Endothelial cell (in vitro differentiated cells): ENCODE results near the gene SIX4. TPM values are rescaled to one million over a fixed set of nuclear protein-coding genes. Genes with fewer than 3 reads are reported as not detected.

ENCODE experiments used
- DNase-seq: peaks from one replicate; pipeline ENCODE4 v3.0.0; 2021; ENCODE audit warnings: low spot score
- H3K27ac Mint-ChIP-seq: one replicate; pipeline ENCODE4 v1.8.0; 2021; ENCODE audit warnings: mixed read lengths, inconsistent platforms; ENCODE audit not compliant: unreplicated experiment
- H3K27me3 Mint-ChIP-seq: one replicate; pipeline ENCODE4 v1.8.0; 2021; ENCODE audit warnings: mild to moderate bottlenecking, moderate library complexity, mixed read lengths, inconsistent platforms; ENCODE audit not compliant: unreplicated experiment
- H3K36me3 Mint-ChIP-seq: one replicate; pipeline ENCODE4 v1.8.0; 2021; ENCODE audit warnings: mild to moderate bottlenecking, low read depth, mixed read lengths, inconsistent platforms; ENCODE audit not compliant: unreplicated experiment
- H3K4me1 Mint-ChIP-seq: one replicate; pipeline ENCODE4 v1.8.0; 2021; ENCODE audit warnings: mild to moderate bottlenecking, mixed read lengths, inconsistent platforms; ENCODE audit not compliant: unreplicated experiment
- H3K4me3 Mint-ChIP-seq: one replicate; pipeline ENCODE4 v1.8.0; 2021; ENCODE audit warnings: mild to moderate bottlenecking, mixed read lengths, inconsistent platforms; ENCODE audit not compliant: unreplicated experiment
- H3K9me3 Mint-ChIP-seq: one replicate; pipeline ENCODE4 v1.8.0; 2021; ENCODE audit warnings: mixed read lengths, inconsistent platforms; ENCODE audit not compliant: unreplicated experiment
- CTCF ChIP-seq: fragments of 200-600 bp; sonication (generic); IDR thresholded peaks from one replicate; pipeline ENCODE4 v1.5.0; 2021; ENCODE audit warnings: antibody characterized with exemption; ENCODE audit not compliant: unreplicated experiment
- total RNA-seq: library from RNA; stranded (reverse); fragmentation: NEBNext Ultra II Directional; extraction: Animal tissue kit (Norgen Biotek cat#: 25700); gene quantifications from one replicate; pipeline ENCODE4 v1.2.1, GENCODE V29; 2021; ENCODE audit not compliant: unreplicated experiment

Gene SIX4
- total RNA-seq, 1 donor from 2014 or later = 6.3 TPM

GRCh38 chr14:60722107-60722356 is 2.1 kb downstream of the SIX4 start:
- peak overlapping the region; percentile 92 for H3K4me3 Mint-ChIP-seq
- H3K36me3 Mint-ChIP-seq = peaks cover 7% of the 10 kb centered on the region
- H3K9me3 Mint-ChIP-seq = no peaks in the 10 kb centered on the region
- no peak for TF ChIP-seq CTCF
- H3K27ac Mint-ChIP-seq = peak overlapping the region; percentile 9
- peaks cover 9% of the 10 kb centered on the region for H3K27me3 Mint-ChIP-seq
- DNase-seq = no peak
- H3K4me1 Mint-ChIP-seq = peaks cover 7% of the 10 kb centered on the region

- Mint-ChIP-seq H3K4me3 (peak overlapping the region; percentile 92), H3K36me3 (peaks cover 7% of the 10 kb centered on the region), H3K27ac (no peak overlapping the region), H3K4me1 (peaks cover 7% of the 10 kb centered on the region), H3K27me3 (peaks cover 9% of the 10 kb centered on the region), H3K9me3 (no peaks in the 10 kb centered on the region)
- TF ChIP-seq CTCF = no peak
- DNase-seq = peak; percentile 61
Observed at GRCh38 chr14:60721326-60722106, 2.6 kb downstream of the SIX4 start.

- peaks cover 7% of the 10 kb centered on the region for H3K36me3 Mint-ChIP-seq
- no peaks in the 10 kb centered on the region for H3K9me3 Mint-ChIP-seq
- TF ChIP-seq CTCF = no peak
- peaks cover 7% of the 10 kb centered on the region for H3K4me1 Mint-ChIP-seq
- H3K27me3 Mint-ChIP-seq = peaks cover 9% of the 10 kb centered on the region
- no peak overlapping the region for H3K27ac Mint-ChIP-seq
- peak overlapping the region; percentile 87 for H3K4me3 Mint-ChIP-seq
- no peak for DNase-seq
Observed at GRCh38 chr14:60720962-60721325, 3.2 kb downstream of the SIX4 start.

DNA sequence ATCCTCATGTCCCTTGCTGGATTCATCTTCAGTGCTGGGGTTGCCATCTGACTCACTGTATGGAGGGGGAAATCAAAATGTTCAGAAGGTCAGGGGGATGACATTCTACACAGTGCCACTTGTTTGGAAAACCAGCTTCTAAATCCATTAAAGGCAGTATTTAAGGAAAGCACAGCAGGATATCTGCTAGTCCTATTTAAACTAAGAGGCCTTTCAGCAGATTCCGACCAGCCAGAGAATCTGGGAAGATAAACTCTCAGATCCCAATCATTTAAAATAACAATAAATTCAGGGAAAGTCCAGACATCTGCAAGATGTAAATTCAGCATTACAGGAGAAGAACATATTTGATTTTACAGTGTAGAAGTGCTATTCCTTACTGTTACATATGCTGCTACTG is 3.8 kb downstream of the SIX4 start:
- Mint-ChIP-seq H3K36me3 (peaks cover 7% of the 10 kb centered on the region), H3K27me3 (peaks cover 9% of the 10 kb centered on the region), H3K27ac (no peak overlapping the region), H3K9me3 (no peaks in the 10 kb centered on the region), H3K4me1 (peaks cover 7% of the 10 kb centered on the region), H3K4me3 (peak overlapping the region; percentile 13)
- TF ChIP-seq CTCF = no peak
- DNase-seq = no peak

DNA sequence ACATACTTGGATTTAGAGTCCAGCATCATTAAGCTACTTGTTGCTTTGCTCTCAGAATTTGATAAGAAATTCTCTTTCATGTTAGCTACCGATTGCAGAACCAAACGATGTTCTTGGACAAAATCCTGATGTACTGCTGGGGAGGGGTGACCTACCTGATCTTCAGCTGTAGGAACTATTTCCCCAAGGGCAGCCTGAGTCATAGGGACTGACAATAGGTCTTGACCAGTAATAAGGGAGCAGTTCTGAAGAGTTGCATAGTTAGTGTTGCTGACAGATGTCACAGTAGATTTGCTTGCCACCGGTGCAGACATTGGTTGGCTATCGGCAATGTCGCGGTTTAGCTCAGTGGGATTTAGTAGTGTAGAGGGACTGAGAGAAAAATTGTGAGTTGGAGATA is 10.6 kb downstream of the SIX4 start:
- H3K27ac Mint-ChIP-seq = no peak overlapping the region
- no peak for TF ChIP-seq CTCF
- H3K36me3 Mint-ChIP-seq = no peaks in the 10 kb centered on the region
- H3K4me1 Mint-ChIP-seq = no peaks in the 10 kb centered on the region
- no peaks in the 10 kb centered on the region for H3K27me3 Mint-ChIP-seq
- no peak for DNase-seq
- no peaks in the 10 kb centered on the region for H3K9me3 Mint-ChIP-seq
- no peak overlapping the region for H3K4me3 Mint-ChIP-seq
